Liver (tissue), 9 donors: ENCODE measurements around the gene PACSIN3. TPM values are rescaled to one million over a fixed set of nuclear protein-coding genes. Genes with fewer than 3 reads are reported as not detected.

Experiments
- DNase-seq: peaks from one replicate; pipeline ENCODE4 v3.0.0-alpha.2; 2017; ENCODE audit warnings: low spot score
- H3K27ac ChIP-seq, 2 donors: one replicate each; pipeline ENCODE4 v1.7.0; 2013; ENCODE audit warnings: inconsistent platforms in 2 of 2, low read length in 2 of 2, control low read depth in 1 of 2, low read depth in 1 of 2, mild to moderate bottlenecking in 1 of 2
- H3K27me3 ChIP-seq, 4 donors: one replicate each; pipeline versions ENCODE4 v1.6.1 to v1.7.0; 2013; ENCODE audit warnings: low read length in 3 of 4, inconsistent platforms in 1 of 4, mild to moderate bottlenecking in 1 of 4, moderate library complexity in 1 of 4; ENCODE audit not compliant: control insufficient read depth in 4 of 4, insufficient read depth in 4 of 4
- H3K36me3 ChIP-seq, 4 donors: one replicate each; pipeline versions ENCODE4 v1.6.1 to v1.7.0; 2013; ENCODE audit warnings: low read length in 3 of 4, mild to moderate bottlenecking in 3 of 4, low read depth in 1 of 4, moderate library complexity in 1 of 4; ENCODE audit not compliant: control insufficient read depth in 4 of 4, insufficient read depth in 3 of 4
- H3K4me1 ChIP-seq, 4 donors: one replicate each; pipeline versions ENCODE4 v1.6.1 to v1.7.0; 2013; ENCODE audit warnings: low read length in 3 of 4, mild to moderate bottlenecking in 3 of 4, moderate library complexity in 1 of 4; ENCODE audit not compliant: control insufficient read depth in 4 of 4, insufficient read depth in 4 of 4
- H3K4me3 ChIP-seq, 3 donors: one replicate each; pipeline versions ENCODE4 v1.6.1 to v1.7.0; 2013; ENCODE audit warnings: low read length in 3 of 3, control low read depth in 1 of 3, low read depth in 1 of 3, mild to moderate bottlenecking in 1 of 3
- H3K9ac ChIP-seq, 2 donors: one replicate each; pipeline ENCODE4 v1.7.0; 2013; ENCODE audit warnings: low read length in 2 of 2, mild to moderate bottlenecking in 2 of 2, moderate library complexity in 2 of 2, control low read depth in 1 of 2, low read depth in 1 of 2
- H3K9me3 ChIP-seq, 4 donors: one replicate each; pipeline versions ENCODE4 v1.6.1 to v1.7.0; 2013; ENCODE audit warnings: low read length in 3 of 4; ENCODE audit not compliant: control insufficient read depth in 4 of 4
- ATF3 ChIP-seq: IDR thresholded peaks from 2 replicates; pipeline ENCODE4 v1.6.1; 2016; ENCODE audit warnings: antibody characterized with exemption
- CTCF ChIP-seq: fragments of 150-350 bp; IDR thresholded peaks from 2 replicates; pipeline ENCODE4 v1.5.1; 2017; ENCODE audit warnings: improper control_type of control experiment, low read depth, low read length; ENCODE audit not compliant: missing input control
- EGR1 ChIP-seq, 2 donors: IDR thresholded peaks; 2 replicates each; pipeline ENCODE4 v1.6.1; 2016 to 2018; ENCODE audit warnings: antibody characterized with exemption in 2 of 2, low read depth in 2 of 2
- FOXA1 ChIP-seq: IDR thresholded peaks from 2 replicates; pipeline ENCODE4 v1.6.1; 2016; ENCODE audit warnings: antibody characterized with exemption
- FOXA2 ChIP-seq: IDR thresholded peaks from 2 replicates; pipeline ENCODE4 v1.6.1; 2016; ENCODE audit warnings: antibody characterized with exemption
- GABPA ChIP-seq, 2 donors: IDR thresholded peaks in 1 of 2; conservative IDR thresholded peaks in 1 of 2; 2 replicates each; pipeline ENCODE4 v1.6.1; 2016; ENCODE audit warnings: antibody characterized with exemption in 2 of 2, mild to moderate bottlenecking in 1 of 2, moderate library complexity in 1 of 2
- HNF4A ChIP-seq, 2 donors: conservative IDR thresholded peaks; 2 replicates each; pipeline ENCODE4 v1.6.1; 2016; ENCODE audit warnings: antibody characterized with exemption in 2 of 2, mild to moderate bottlenecking in 2 of 2
- HNF4G ChIP-seq: IDR thresholded peaks from 2 replicates; pipeline ENCODE4 v1.6.1; 2016; ENCODE audit warnings: antibody characterized with exemption
- JUND ChIP-seq, 2 donors: IDR thresholded peaks; 2 replicates each; pipeline ENCODE4 v1.6.1; 2016; ENCODE audit warnings: antibody characterized with exemption in 2 of 2
- MAX ChIP-seq: IDR thresholded peaks from 2 replicates; pipeline ENCODE4 v1.6.1; 2016; ENCODE audit warnings: antibody characterized with exemption
- NR2F2 ChIP-seq: IDR thresholded peaks from 2 replicates; pipeline ENCODE4 v1.6.1; 2016; ENCODE audit warnings: antibody characterized with exemption
- RAD21 ChIP-seq, 2 donors: IDR thresholded peaks; 2 replicates each; pipeline ENCODE4 v1.6.1; 2016; ENCODE audit warnings: antibody characterized with exemption in 2 of 2, mild to moderate bottlenecking in 2 of 2
- REST ChIP-seq: IDR thresholded peaks from 2 replicates; pipeline ENCODE4 v1.6.1; 2016; ENCODE audit warnings: antibody characterized with exemption, mild to moderate bottlenecking
- RXRA ChIP-seq, 2 donors: IDR thresholded peaks; 2 replicates each; pipeline ENCODE4 v1.6.1; 2017 to 2018; ENCODE audit warnings: antibody characterized with exemption in 2 of 2, mild to moderate bottlenecking in 1 of 2
- SP1 ChIP-seq: IDR thresholded peaks from 2 replicates; pipeline ENCODE4 v1.6.1; 2018; ENCODE audit warnings: antibody characterized with exemption, mild to moderate bottlenecking
- TAF1 ChIP-seq: conservative IDR thresholded peaks from 2 replicates; pipeline ENCODE4 v1.6.1; 2016; ENCODE audit warnings: antibody characterized with exemption, mild to moderate bottlenecking
- YY1 ChIP-seq: IDR thresholded peaks from 2 replicates; pipeline ENCODE4 v1.6.1; 2016; ENCODE audit warnings: antibody characterized with exemption, mild to moderate bottlenecking
- ZBTB33 ChIP-seq: IDR thresholded peaks from 2 replicates; pipeline ENCODE4 v1.6.1; 2016; ENCODE audit warnings: antibody characterized with exemption
- WGBS: extraction: QIAGEN DNeasy Blood & Tissue Kit; methylation state at CpG from one replicate; pipeline ENCODE4 v1.1.7; 2013; 5-methylcytosine and 5-hydroxymethylcytosine counted together
- polyA plus RNA-seq, 2 donors: library from polyadenylated mRNA; stranded (reverse) in 1 of 2; unstranded in 1 of 2; fragments of 200-250 nt in 1 of 2; fragments of >200 nt in 1 of 2; fragmentation: Nextera tagmentation in 1 of 2; extraction: Ambion mirVana in 1 of 2; gene quantifications; one replicate each; pipeline versions ENCODE4 v1.2.1 to v1.2.3, GENCODE V29; 2013 to 2015
- total RNA-seq, 2 donors: library from RNA; depleted of rRNA; stranded (reverse); fragments of >200 nt; gene quantifications; one replicate each; pipeline ENCODE4 v1.2.3, GENCODE V29; 2014
- donor health status: healthy.
- donor health status: healthy.
- donor health status: healthy.
- donor health status: healthy.
- donor health status: healthy.

The PACSIN3 gene
- total and polyA plus RNA-seq, 4 donors, result 12.1 to 23.3 (median 19.7) TPM

- WGBS, result 76% methylated on average over 2 of the region's 2 CpGs
These were observed 36.5 kb downstream of the PACSIN3 start for GRCh38 chr11:47149782-47150181.

More at GRCh38 chr11:47149782-47150181, 36.5 kb downstream of the PACSIN3 start:
- Histone ChIP-seq H3K36me3 (no peaks in the 10 kb centered on the region), H3K27me3 (no peaks in the 10 kb centered on the region), H3K4me3 (no peak overlapping the region), H3K27ac (no peak overlapping the region), H3K9ac (no peak overlapping the region), H3K4me1 (peaks cover 0 to 4% (median 0%) of the 10 kb centered on the region in 4 donors), H3K9me3 (no peaks in the 10 kb centered on the region)
- no peak for DNase-seq
- TF ChIP-seq JUND (IDR thresholded peaks at IDR 0.05) (no peak), HNF4A (conservative IDR thresholded peaks at IDR 0.05) (no peak), ATF3 (no peak), ZBTB33 (no peak), CTCF (no peak), NR2F2 (no peak), FOXA2 (no peak), GABPA (IDR thresholded peaks at IDR 0.05 in 1 of 2, conservative IDR thresholded peaks at IDR 0.05 in 1 of 2) (no peak), HNF4G (no peak), EGR1 (IDR thresholded peaks at IDR 0.05; ENCODE audit: low read depth in 2 of 2) (no peak), FOXA1 (no peak), MAX (no peak), TAF1 (no peak), RXRA (IDR thresholded peaks at IDR 0.05) (no peak), RAD21 (IDR thresholded peaks at IDR 0.05) (no peak), SP1 (no peak), YY1 (no peak), REST (no peak)
